Chondrocyte (in vitro differentiated cells): ENCODE results near the gene DNAJB5. TPM values are rescaled to one million over a fixed set of nuclear protein-coding genes. Genes with fewer than 3 reads are reported as not detected.

ENCODE experiments used
- DNase-seq: peaks from one replicate; pipeline ENCODE4 v3.0.0; 2021; ENCODE audit warnings: mixed read lengths, low spot score
- H3K27ac Mint-ChIP-seq: one replicate; pipeline ENCODE4 v1.8.0; 2021; ENCODE audit warnings: mild to moderate bottlenecking, moderate library complexity, mixed read lengths; ENCODE audit not compliant: unreplicated experiment
- H3K27me3 Mint-ChIP-seq: 2 replicates; pipeline ENCODE4 v1.8.0; 2021; ENCODE audit warnings: low read depth, mixed read lengths
- H3K36me3 Mint-ChIP-seq: 2 replicates; pipeline ENCODE4 v1.8.0; 2021; ENCODE audit warnings: low read depth, mixed read lengths
- H3K4me1 Mint-ChIP-seq: 2 replicates; pipeline ENCODE4 v1.8.0; 2021; ENCODE audit warnings: low read depth, mild to moderate bottlenecking, mixed read lengths
- H3K4me3 Mint-ChIP-seq: one replicate; pipeline ENCODE4 v1.8.0; 2021; ENCODE audit warnings: mild to moderate bottlenecking, moderate library complexity, mixed read lengths; ENCODE audit not compliant: unreplicated experiment
- H3K9me3 Mint-ChIP-seq: 2 replicates; pipeline ENCODE4 v1.8.0; 2021; ENCODE audit warnings: low read depth, mixed read lengths
- total RNA-seq: library from RNA; stranded (reverse); gene quantifications from 3 replicates; pipeline ENCODE4 v1.2.1, GENCODE V29; 2021
- TF ChIP-seq, protein P1 (sequence below): fragments of 200-600 bp; sonication (generic); IDR thresholded peaks from 2 replicates; pipeline ENCODE4 v1.5.0; 2021; ENCODE audit warnings: antibody characterized with exemption, mild to moderate bottlenecking, moderate library complexity

DNAJB5 gene
- total RNA-seq, 1 donor from 2014 or later: 15.2 TPM

DNA sequence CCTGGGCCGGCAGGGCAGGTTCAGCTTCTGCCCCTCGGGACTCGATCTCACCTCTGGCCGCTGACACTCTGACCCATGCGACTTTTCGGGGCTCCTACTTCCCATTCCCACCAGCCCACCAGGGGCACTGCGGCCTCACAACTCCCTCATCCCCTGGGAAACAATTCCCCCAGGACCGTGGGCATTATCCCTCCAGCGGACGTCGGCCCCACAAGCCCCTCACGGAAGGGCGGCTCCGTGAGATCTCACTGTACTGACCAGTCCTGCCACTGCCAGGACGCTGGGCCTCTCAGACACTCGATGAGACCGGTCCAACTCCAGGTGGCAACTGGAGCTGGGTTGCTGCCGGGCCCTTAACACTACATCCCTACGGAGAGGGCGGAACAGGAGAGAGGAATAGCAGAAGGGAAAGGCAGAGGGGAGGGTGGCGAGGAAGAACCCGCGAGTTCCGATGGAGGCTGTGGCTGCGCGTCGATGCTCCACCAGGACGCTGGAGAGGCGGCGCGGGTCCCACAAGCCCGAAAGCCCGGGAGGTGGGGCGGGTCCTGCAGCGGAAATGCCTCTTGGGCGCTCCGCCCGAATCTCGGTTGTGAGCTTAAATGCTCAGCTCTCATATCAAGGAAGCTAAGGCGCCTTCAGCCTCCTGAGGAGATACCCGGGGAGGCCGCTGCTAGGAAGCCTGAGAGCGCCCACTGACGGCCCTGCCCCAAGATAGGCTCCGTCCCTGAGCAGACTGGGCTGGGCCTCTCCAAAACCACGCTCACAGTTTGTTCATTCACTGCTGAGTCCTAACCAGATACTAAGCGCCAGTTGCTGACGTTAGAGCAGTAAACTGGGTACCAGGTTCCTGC, 46.5 kb downstream of the DNAJB5 start:
- H3K4me1 Mint-ChIP-seq: no peaks in the 10 kb centered on the region
- TF ChIP-seq, protein P1, sequence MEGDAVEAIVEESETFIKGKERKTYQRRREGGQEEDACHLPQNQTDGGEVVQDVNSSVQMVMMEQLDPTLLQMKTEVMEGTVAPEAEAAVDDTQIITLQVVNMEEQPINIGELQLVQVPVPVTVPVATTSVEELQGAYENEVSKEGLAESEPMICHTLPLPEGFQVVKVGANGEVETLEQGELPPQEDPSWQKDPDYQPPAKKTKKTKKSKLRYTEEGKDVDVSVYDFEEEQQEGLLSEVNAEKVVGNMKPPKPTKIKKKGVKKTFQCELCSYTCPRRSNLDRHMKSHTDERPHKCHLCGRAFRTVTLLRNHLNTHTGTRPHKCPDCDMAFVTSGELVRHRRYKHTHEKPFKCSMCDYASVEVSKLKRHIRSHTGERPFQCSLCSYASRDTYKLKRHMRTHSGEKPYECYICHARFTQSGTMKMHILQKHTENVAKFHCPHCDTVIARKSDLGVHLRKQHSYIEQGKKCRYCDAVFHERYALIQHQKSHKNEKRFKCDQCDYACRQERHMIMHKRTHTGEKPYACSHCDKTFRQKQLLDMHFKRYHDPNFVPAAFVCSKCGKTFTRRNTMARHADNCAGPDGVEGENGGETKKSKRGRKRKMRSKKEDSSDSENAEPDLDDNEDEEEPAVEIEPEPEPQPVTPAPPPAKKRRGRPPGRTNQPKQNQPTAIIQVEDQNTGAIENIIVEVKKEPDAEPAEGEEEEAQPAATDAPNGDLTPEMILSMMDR: no peak
- H3K27ac Mint-ChIP-seq: peak overlapping the region; percentile 17
- DNase-seq: no peak
- H3K4me3 Mint-ChIP-seq: no peak overlapping the region
- peaks cover 18% of the 10 kb centered on the region for H3K36me3 Mint-ChIP-seq
- no peaks in the 10 kb centered on the region for H3K27me3 Mint-ChIP-seq
- H3K9me3 Mint-ChIP-seq: no peaks in the 10 kb centered on the region

DNA sequence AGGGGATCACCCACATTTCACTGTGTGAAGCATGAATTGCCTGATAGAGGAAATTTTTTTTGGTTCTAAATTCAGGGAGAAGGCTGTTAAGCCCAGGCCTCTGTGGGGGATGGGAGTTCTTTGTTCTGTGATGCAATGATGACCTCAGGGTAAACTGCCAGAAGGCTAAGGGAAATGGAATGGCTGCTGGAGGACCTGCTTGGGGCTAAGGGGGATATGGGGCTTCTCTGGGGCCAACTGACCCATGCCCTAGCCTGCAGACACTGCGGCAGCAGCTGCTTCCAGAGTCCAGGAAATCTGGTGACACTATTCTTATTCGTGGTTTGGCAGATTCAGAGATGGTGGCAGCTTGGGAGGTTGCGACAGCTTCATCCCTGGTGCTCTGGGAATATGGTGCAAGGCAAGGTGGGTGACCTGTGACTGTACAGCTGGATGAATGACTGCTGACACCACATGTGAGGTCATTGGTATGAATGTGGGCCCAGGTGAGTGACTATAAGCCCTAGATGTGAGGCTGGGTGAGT, 52.6 kb downstream of the DNAJB5 start:
- H3K27ac Mint-ChIP-seq: peak overlapping the region; percentile 32
- no peak overlapping the region for H3K4me3 Mint-ChIP-seq

DNA sequence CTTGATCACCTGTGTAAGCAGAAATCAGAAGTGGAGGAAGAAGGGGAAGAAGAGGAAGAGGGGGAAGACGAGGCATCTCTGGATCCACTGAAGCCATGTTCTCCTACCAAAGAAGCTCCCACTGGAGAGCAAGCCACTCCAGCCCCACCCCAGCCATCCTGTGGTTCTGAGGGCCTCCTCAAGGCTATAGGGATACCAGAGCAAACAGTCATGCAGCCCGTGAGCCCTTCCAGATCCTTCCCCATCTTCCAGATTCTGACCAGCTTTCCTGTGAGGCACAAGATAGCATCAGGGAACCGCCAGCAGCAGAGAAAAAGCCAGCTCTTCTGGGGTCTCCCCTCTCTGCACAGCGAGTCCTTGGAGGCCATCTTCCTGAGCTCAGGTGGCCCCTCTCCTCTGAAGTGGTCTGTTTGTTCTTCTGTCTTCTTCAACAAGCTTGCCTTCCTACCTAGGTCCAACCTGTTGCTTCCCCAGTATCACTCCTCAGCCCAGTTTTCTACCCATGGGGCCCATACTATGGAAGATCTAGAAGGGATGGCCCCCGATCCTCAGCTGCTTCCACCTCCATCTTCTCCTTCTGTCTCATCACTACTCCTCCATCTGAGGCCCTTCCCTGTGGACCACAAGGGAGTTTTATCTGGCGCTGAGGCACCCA, 53.5 kb downstream of the DNAJB5 start:
- peaks cover 18% of the 10 kb centered on the region for H3K36me3 Mint-ChIP-seq
- TF ChIP-seq, protein P1: no peak
- no peak for DNase-seq
- H3K27me3 Mint-ChIP-seq: no peaks in the 10 kb centered on the region
- H3K9me3 Mint-ChIP-seq: no peaks in the 10 kb centered on the region
- peaks cover 13% of the 10 kb centered on the region for H3K4me1 Mint-ChIP-seq
- no peak overlapping the region for H3K4me3 Mint-ChIP-seq
- H3K27ac Mint-ChIP-seq: no peak overlapping the region

More for the DNA sequence above, 52.6 kb downstream of the DNAJB5 start:
- H3K36me3 Mint-ChIP-seq: peaks cover 18% of the 10 kb centered on the region
- H3K9me3 Mint-ChIP-seq: no peaks in the 10 kb centered on the region
- H3K27me3 Mint-ChIP-seq: no peaks in the 10 kb centered on the region
- H3K4me1 Mint-ChIP-seq: peaks cover 13% of the 10 kb centered on the region
- TF ChIP-seq, protein P1: no peak
- no peak for DNase-seq

DNA sequence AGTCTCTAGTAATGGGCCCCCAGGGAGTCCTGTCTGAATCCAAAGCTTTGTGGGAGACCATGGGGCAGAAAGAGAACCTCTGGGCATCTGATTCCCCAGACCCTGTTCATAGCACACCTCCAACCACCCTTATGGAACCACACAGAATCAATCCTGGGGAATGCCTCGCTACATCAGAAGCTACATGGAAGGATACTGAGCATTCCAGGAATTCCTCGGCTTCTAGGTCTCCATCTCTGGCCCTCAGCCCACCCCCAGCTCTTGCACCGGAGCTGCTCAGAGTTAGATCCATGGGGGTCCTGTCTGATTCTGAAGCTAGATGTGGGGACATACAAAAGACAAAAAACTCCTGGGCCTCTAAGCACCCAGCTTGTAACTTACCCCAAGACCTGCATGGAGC, 54.5 kb downstream of the DNAJB5 start:
- H3K36me3 Mint-ChIP-seq: peaks cover 24% of the 10 kb centered on the region
- peaks cover 20% of the 10 kb centered on the region for H3K4me1 Mint-ChIP-seq
- H3K4me3 Mint-ChIP-seq: no peak overlapping the region
- TF ChIP-seq, protein P1: no peak
- no peak overlapping the region for H3K27ac Mint-ChIP-seq
- DNase-seq: no peak
- no peaks in the 10 kb centered on the region for H3K9me3 Mint-ChIP-seq
- no peaks in the 10 kb centered on the region for H3K27me3 Mint-ChIP-seq

Other genes starting within 250 kb of the DNAJB5 start
- 0.30 to 1.0 TPM in 2 of 3 replicates, not detected in the other for gene PHF24, start 31.5 kb upstream of the DNAJB5 start, total RNA-seq
- 247 to 360 TPM (median 254 TPM) in 3 replicates for gene VCP, start 82.9 kb downstream of the DNAJB5 start, total RNA-seq
- gene FANCG, start 90.2 kb downstream of the DNAJB5 start, total RNA-seq: 14.9 to 35.2 TPM (median 16.0 TPM) in 3 replicates
- 25.7 to 35.3 TPM (median 26.2 TPM) in 3 replicates for gene PIGO, start 106.8 kb downstream of the DNAJB5 start, total RNA-seq
- gene STOML2, start 113.4 kb downstream of the DNAJB5 start, total RNA-seq: 71.4 to 82.0 TPM (median 71.7 TPM) in 3 replicates
- gene ATOSB, start 126.1 kb downstream of the DNAJB5 start, total RNA-seq: 39.7 to 45.7 TPM (median 43.2 TPM) in 3 replicates
- 29.8 to 32.8 TPM (median 31.8 TPM) in 3 replicates for gene UNC13B, start 172.3 kb downstream of the DNAJB5 start, total RNA-seq